Uterus (tissue), 4 donors: ENCODE results near the gene INF2. TPM values are rescaled to one million over a fixed set of nuclear protein-coding genes. Genes with fewer than 3 reads are reported as not detected.

Source experiments
- DNase-seq, 2 donors: peaks; one replicate each; pipeline ENCODE4 v3.0.0-alpha.2; 2019 to 2020
- H3K27ac ChIP-seq, 2 donors: fragments of 200-600 bp; sonication (generic); 1 replicate in 1 of 2; 2 replicates in 1 of 2; pipeline ENCODE4 v1.5.1; 2016 to 2018
- H3K27me3 ChIP-seq, 2 donors: fragments of 200-600 bp; sonication (generic); one replicate each; pipeline ENCODE4 v1.5.1; 2018 to 2019; ENCODE audit warnings: control low read depth in 1 of 2
- H3K36me3 ChIP-seq, 2 donors: fragments of 200-600 bp; sonication (generic); one replicate each; pipeline ENCODE4 v1.5.1; 2019; ENCODE audit warnings: control low read depth in 1 of 2
- H3K4me1 ChIP-seq, 2 donors: fragments of 200-600 bp; sonication (generic); one replicate each; pipeline ENCODE4 v1.5.1; 2018 to 2019; ENCODE audit warnings: control low read depth in 1 of 2
- H3K4me3 ChIP-seq, 2 donors: fragments of 200-600 bp; sonication (generic); 1 replicate in 1 of 2; 2 replicates in 1 of 2; pipeline ENCODE4 v1.5.1; 2018 to 2019; ENCODE audit warnings: mild to moderate bottlenecking in 1 of 2
- H3K9me3 ChIP-seq, 2 donors: fragments of 200-600 bp; sonication (generic); one replicate each; pipeline ENCODE4 v1.5.1; 2019; ENCODE audit warnings: control low read depth in 1 of 2
- POLR2A ChIP-seq, 2 donors: fragments of 450-650 bp; IDR thresholded peaks; one replicate each; pipeline ENCODE4 v1.6.1; 2016; ENCODE audit warnings: antibody characterized with exemption in 2 of 2, mild to moderate bottlenecking in 1 of 2, moderate library complexity in 1 of 2
- intact Hi-C: fragments of 100-400 bp; cut with DNase I; formaldehyde crosslinking; loops from one replicate; pipeline ENCODE4 v1.15.1; 2023; ENCODE audit warnings: low total_unique reads
- total RNA-seq, 4 donors: library from RNA; depleted of rRNA in 3 of 4; stranded (reverse); fragments of >200 nt in 3 of 4; gene quantifications; one replicate each; pipeline versions ENCODE4 v1.1.0 to v1.2.4, GENCODE V29; 2014 to 2023
- TF ChIP-seq, protein P1 (sequence below), 4 experiments: fragments of 200-600 bp in 2 of 4; fragments of 450-650 bp in 2 of 4; sonication (generic) in 2 of 4; IDR thresholded peaks; one replicate each; pipeline ENCODE4 v1.5.1; 2016 to 2019; ENCODE audit warnings: antibody characterized with exemption in 4 of 4, mild to moderate bottlenecking in 2 of 4, moderate library complexity in 1 of 4
- donor health status: DM: yes; HTN: yes; CAD: no.

INF2 gene
- total RNA-seq, 4 donors from 2014 or later: 13.5 to 79.4 (median 44.6) TPM

DNA sequence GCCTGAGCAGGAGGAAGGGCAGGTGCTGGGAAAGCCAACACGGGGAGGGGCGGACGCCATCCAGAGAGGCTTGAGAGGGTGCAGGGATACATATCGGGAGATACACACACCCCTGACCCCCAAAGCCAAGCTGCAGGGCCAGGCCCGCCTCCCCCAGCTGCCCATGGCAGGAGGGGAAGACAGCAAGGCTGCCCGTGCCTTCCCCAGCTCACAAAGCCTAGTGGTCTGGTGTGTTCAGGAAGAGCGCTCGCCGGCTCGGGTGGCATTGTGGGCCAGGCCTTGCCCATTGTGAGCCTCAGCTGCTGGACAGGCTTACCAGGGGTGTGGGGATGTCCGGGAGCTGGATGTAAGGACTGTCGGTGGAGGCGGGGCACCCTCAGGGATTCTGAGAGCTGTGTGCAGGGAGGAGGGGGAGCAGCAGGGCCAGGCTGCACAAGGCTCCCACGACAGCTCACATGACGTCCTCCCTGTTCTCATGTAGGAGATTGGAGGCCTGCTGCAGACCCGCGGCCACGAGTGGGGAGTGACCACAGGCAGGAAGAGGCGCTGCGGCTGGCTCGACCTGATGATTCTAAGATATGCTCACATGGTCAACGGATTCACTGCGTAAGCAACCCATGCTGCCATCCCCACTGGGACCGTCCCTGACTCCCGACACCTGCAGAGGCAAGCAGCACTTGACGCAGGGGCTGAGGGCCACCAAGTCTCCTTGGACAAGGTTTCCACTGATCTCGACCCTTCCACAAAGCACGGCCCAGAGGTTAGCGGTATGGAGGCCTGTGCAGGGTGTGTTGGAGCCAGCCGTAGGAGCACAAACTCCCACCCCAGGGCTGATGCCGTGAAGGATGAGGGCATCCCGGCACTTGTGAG lies 53.4 kb downstream of the INF2 start:
- Histone ChIP-seq H3K36me3 (no peaks in the 10 kb centered on the region), H3K9me3 (no peaks in the 10 kb centered on the region), H3K4me1 (no peaks in the 10 kb centered on the region), H3K4me3 (no peak overlapping the region), H3K27ac (no peak overlapping the region), H3K27me3 (no peaks in the 10 kb centered on the region)
- intact Hi-C loops: no loop called here
- TF ChIP-seq POLR2A (IDR thresholded peaks at IDR 0.05): no peak
- TF ChIP-seq, protein P1, sequence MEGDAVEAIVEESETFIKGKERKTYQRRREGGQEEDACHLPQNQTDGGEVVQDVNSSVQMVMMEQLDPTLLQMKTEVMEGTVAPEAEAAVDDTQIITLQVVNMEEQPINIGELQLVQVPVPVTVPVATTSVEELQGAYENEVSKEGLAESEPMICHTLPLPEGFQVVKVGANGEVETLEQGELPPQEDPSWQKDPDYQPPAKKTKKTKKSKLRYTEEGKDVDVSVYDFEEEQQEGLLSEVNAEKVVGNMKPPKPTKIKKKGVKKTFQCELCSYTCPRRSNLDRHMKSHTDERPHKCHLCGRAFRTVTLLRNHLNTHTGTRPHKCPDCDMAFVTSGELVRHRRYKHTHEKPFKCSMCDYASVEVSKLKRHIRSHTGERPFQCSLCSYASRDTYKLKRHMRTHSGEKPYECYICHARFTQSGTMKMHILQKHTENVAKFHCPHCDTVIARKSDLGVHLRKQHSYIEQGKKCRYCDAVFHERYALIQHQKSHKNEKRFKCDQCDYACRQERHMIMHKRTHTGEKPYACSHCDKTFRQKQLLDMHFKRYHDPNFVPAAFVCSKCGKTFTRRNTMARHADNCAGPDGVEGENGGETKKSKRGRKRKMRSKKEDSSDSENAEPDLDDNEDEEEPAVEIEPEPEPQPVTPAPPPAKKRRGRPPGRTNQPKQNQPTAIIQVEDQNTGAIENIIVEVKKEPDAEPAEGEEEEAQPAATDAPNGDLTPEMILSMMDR (IDR thresholded peaks at IDR 0.05): no peak
- no peak for DNase-seq

DNA sequence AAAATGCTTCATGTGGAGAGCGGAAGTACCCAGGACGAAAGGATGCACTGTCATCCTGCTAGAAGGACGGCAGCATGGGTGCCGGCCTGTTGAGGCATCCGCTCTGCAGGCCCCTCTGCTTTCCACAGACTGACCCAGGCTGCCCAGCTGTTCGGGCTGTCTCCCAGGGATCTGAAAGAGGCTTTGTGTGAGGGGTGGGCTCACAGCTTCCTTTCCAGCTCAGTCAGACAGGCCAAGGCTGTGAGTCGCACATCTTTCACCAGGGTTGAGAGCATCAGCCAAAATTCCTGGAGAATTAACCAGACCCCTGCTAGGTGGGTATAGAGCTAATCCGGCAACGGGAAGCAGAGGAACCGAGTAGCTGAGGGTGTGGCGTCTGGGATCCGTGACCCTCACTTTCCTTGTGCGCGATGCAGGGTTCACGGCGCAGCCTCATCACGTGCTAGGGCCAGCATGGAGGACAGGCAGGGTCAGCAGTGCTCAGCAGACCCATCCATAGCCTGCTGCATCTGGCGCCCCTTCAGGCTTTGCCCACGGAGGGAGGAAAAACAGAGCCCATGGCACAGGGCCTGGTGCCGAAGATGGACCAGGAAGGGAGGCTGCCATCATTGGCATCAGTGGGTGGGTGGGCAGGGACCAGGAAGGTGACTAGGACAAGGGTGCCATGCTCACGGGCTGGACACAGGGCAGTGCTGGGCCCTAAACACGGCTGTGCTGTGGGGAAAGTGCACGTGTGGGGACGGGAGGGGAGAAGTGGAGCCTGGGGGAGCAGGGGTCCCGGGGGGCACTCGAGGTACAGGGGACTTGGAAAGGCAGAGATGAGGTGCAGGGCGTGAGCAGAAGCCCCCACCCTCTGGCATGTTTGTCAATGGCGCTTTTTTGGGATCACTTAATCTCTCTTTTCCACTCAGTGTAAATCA lies 54.3 kb downstream of the INF2 start:
- no peaks in the 10 kb centered on the region for H3K36me3 ChIP-seq
- intact Hi-C loops: no loop called here
- H3K4me1 ChIP-seq: no peaks in the 10 kb centered on the region
- no peak for TF ChIP-seq POLR2A (IDR thresholded peaks at IDR 0.05)
- TF ChIP-seq, protein P1 (IDR thresholded peaks at IDR 0.05): no peak
- H3K27me3 ChIP-seq: no peaks in the 10 kb centered on the region
- no peaks in the 10 kb centered on the region for H3K9me3 ChIP-seq
- no peak overlapping the region for H3K27ac ChIP-seq
- H3K4me3 ChIP-seq: no peak overlapping the region
- DNase-seq: no peak

DNA sequence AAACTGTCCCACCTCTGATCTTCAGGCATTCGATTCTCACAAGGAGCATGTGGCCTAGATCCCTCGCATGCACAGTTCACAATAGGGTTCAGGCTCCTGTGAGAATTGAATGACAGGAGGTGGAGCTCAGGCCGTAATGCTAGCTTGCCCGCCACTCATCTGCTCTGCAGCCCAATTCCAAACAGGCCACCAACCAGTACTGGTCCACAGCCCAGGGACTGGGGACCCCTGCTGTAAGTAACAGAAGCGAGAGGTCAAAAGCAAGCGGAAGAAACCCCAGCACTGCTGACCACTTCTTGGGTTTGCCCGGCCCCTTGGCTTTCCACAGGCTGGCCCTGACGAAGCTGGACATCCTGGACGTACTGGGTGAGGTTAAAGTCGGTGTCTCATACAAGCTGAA lies 55.1 kb downstream of the INF2 start:
- DNase-seq: no peak
- no peak overlapping the region for H3K4me3 ChIP-seq
- no peaks in the 10 kb centered on the region for H3K9me3 ChIP-seq
- no peaks in the 10 kb centered on the region for H3K4me1 ChIP-seq
- H3K27ac ChIP-seq: no peak overlapping the region
- TF ChIP-seq, protein P1 (IDR thresholded peaks at IDR 0.05): no peak
- TF ChIP-seq POLR2A (IDR thresholded peaks at IDR 0.05): no peak
- H3K27me3 ChIP-seq: no peaks in the 10 kb centered on the region
- H3K36me3 ChIP-seq: no peaks in the 10 kb centered on the region
- intact Hi-C loops: no loop called here

DNA sequence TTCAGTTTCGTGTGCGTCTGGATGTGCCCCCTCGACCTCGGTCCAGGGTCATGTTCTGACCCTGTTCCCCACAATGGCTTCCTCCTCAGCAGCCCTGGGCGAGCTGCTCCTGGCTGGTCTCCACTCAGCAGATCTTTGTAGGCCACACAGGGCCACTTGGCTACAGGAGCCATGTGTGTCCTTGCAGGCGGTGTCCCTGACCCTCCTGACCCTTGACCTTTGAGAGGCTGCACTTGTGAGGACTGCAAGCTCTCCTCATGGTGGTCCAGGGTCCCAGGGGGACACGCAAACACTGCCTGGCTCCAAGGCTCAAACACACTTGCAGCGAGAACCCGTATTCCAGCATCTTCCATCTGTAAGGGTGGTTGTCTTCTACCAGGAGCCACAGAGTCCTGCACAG lies 56.0 kb downstream of the INF2 start:
- Histone ChIP-seq H3K36me3 (no peaks in the 10 kb centered on the region), H3K9me3 (no peaks in the 10 kb centered on the region), H3K4me1 (no peaks in the 10 kb centered on the region), H3K4me3 (no peak overlapping the region), H3K27ac (no peak overlapping the region), H3K27me3 (no peaks in the 10 kb centered on the region)
- no peak for TF ChIP-seq POLR2A (IDR thresholded peaks at IDR 0.05)
- DNase-seq: no peak
- intact Hi-C loops: no loop called here

DNA sequence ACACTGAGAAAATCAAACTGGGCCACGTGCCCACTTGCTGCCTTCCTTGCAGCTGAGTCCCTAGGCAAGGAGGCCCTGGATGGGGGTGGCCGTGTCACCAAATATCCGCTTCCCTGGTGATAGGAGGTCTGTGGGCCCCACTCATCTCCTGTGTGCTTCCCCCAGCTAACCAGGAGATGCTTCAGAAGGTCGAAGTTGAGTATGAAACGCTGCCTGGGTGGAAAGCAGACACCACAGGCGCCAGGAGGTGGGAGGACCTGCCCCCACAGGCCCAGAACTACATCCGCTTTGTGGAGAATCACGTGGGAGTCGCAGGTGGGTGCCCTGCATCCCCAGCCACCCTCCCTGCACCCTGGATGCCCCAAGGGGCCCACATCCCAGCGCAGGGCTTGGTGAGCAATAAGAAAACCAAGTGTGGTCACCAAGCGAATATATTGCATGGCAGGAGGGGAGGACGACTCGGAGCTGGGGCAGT lies 56.7 kb downstream of the INF2 start:
- Histone ChIP-seq H3K27ac (no peak overlapping the region), H3K9me3 (no peaks in the 10 kb centered on the region), H3K36me3 (no peaks in the 10 kb centered on the region), H3K27me3 (no peaks in the 10 kb centered on the region), H3K4me1 (no peaks in the 10 kb centered on the region), H3K4me3 (no peak overlapping the region)
- intact Hi-C loops: no loop called here
- DNase-seq: no peak
- no peak for TF ChIP-seq POLR2A (IDR thresholded peaks at IDR 0.05)
- TF ChIP-seq, protein P1 (IDR thresholded peaks at IDR 0.05): no peak
